Activated CD4-positive, alpha-beta memory T cell treated with anti-CD3 and anti-CD28 coated beads, Interleukin-2, amount 10 ng/mL, durations not matched to agents 7 days and 5 days (primary cell): ENCODE data around the gene ZNF800. TPM values are rescaled to one million over a fixed set of nuclear protein-coding genes. Genes with fewer than 3 reads are reported as not detected.

Experiments
- CTCF ChIA-PET: fragments of 350-600 bp; sonication (Branson Sonifier 250); formaldehyde crosslinking; loops from one replicate; lab custom pipeline; 2021; ENCODE audit warnings: antibody characterized with exemption, inconsistent platforms; lab: Charles Lee
- POLR2A ChIA-PET: fragments of 350-600 bp; sonication (Branson Sonifier 250); formaldehyde crosslinking; loops from one replicate; lab custom pipeline; 2021; ENCODE audit warnings: antibody characterized with exemption; lab: Charles Lee
- DNase-seq: peaks from one replicate; pipeline ENCODE4 v3.0.0-alpha.2; 2020
- H3K27ac Mint-ChIP-seq: one replicate; pipeline ENCODE4 v1.8.0; 2021; ENCODE audit warnings: mild to moderate bottlenecking, mixed read lengths
- H3K27me3 Mint-ChIP-seq: one replicate; pipeline ENCODE4 v1.8.0; 2021; ENCODE audit warnings: mixed read lengths
- H3K36me3 Mint-ChIP-seq: one replicate; pipeline ENCODE4 v1.8.0; 2021; ENCODE audit warnings: low read depth, mixed read lengths
- H3K4me1 Mint-ChIP-seq: one replicate; pipeline ENCODE4 v1.8.0; 2021; ENCODE audit warnings: mixed read lengths
- H3K4me3 Mint-ChIP-seq: one replicate; pipeline ENCODE4 v1.8.0; 2021; ENCODE audit warnings: mild to moderate bottlenecking, mixed read lengths
- H3K9me3 Mint-ChIP-seq: one replicate; pipeline ENCODE4 v1.8.0; 2021; ENCODE audit warnings: mixed read lengths
- total RNA-seq, 2 experiments: library from RNA; stranded (reverse); gene quantifications; one replicate each; pipeline ENCODE4 v1.2.3, GENCODE V29; 2021

ZNF800 gene
- total RNA-seq, 2 experiments from 2014 or later, result 37.2 to 38.0 TPM

DNA sequence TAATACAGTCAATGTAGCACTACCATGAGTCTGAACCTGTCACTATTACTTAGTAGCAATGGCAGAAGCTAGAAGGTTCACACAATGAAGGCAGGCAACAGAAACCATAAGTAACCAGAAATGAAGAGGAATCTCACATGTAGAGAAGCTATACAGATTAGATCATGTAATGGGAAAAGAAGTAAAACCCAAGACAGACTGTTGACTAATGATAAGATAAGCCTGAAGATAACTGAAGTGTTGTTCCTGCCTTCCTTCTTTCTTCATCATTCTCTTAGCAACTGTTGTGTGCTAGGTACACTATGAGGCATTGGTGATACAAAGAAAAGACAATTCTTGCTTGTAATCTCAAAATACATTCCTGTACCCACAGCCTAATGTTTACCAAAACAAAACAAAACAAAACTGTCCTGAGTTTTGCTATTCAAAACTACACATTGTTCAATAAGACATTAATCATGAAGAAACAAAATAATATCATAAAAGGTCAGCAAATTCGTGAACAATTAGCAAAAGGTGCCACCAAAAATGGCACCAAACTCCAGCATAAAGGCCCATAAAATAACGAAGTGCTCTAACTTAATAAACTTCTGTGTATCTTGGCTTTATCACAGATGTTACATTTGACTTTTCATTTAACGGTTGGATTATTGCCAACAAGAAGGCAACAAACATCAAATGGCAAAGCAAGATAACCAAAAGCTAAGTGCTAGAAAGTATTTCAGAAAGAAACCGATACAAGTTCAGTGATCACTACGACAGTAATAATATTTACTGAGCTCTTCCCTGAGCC, 27.1 kb downstream of the ZNF800 start:
- POLR2A ChIA-PET, result interaction anchor here (3.3 kb wide), 1 partner anchor 27 kb away, joined by 11 read pairs; the partner anchor contains the start of gene ZNF800

DNA sequence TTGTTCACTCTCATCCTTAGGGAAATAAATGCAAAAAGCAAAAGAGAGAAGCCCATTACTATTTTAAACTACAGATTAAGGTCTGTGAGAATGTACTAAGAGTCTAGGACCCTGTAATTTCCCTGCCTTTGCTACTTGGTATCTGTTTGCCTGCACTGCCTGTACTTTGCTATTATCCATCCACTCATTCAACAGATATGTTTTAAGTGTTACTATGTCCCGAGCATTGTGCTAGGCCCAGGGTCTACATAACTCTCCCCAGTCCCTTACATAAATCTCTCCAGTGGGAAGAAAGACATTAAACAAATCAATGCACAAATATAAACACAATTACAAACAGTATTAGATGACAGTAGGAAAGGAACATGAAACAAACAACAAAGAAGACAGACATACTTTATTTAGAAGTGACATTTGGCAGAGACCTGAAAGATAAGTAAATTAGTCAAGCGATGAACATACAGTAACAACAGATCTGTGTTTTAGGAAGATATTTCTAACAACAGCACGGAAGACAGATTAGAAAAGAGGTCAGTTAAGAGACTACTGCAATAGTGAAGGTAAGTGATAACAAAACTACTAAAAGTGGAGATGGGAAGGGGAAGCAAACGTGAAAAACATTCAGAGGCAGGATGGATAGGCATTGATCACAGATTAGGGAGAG, 30.0 kb downstream of the ZNF800 start:
- H3K27ac Mint-ChIP-seq, result no peak overlapping the region
- ChIA-PET CTCF (interaction anchor here (1.4 kb wide), 1 partner anchor 15 kb away, joined by 6 read pairs; no protein-coding TSS in a partner anchor), POLR2A (no interaction called here)
- no peak for DNase-seq
- H3K27me3 Mint-ChIP-seq, result no peaks in the 10 kb centered on the region
- no peak overlapping the region for H3K4me3 Mint-ChIP-seq
- no peaks in the 10 kb centered on the region for H3K9me3 Mint-ChIP-seq
- peaks cover 9% of the 10 kb centered on the region for H3K4me1 Mint-ChIP-seq
- peaks cover 23% of the 10 kb centered on the region for H3K36me3 Mint-ChIP-seq

More for the DNA sequence above, 27.1 kb downstream of the ZNF800 start:
- DNase-seq, result no peak
- no peaks in the 10 kb centered on the region for H3K27me3 Mint-ChIP-seq
- peaks cover 9% of the 10 kb centered on the region for H3K4me1 Mint-ChIP-seq
- CTCF ChIA-PET, result interaction anchor here (0.9 to 1.3 kb wide), 2 partner anchors 17 to 82 kb away, joined by 3 to 4 read pairs; no protein-coding TSS in a partner anchor
- H3K4me3 Mint-ChIP-seq, result no peak overlapping the region
- peaks cover 30% of the 10 kb centered on the region for H3K36me3 Mint-ChIP-seq
- no peak overlapping the region for H3K27ac Mint-ChIP-seq
- H3K9me3 Mint-ChIP-seq, result no peaks in the 10 kb centered on the region

DNA sequence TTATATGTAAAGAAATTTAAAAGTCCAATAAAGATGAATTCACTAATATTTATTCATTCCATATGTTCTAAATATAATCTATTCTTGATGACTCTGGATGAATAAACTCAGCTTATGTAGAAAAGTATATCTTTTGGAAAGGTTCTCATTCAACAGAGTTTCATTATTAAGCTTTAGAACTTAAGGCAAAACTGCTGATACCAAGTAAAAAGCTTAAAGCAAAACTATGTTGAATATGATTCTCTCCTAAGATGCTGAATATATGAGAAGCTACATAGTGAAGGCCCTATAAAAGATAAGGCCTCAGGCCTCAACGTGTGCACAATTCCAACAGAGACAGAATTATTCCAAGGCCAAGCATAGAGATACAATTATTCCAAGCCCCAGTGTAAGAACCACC, 30.8 kb downstream of the ZNF800 start:
- H3K4me1 Mint-ChIP-seq, result peaks cover 7% of the 10 kb centered on the region
- POLR2A ChIA-PET, result no interaction called here
- no peak overlapping the region for H3K27ac Mint-ChIP-seq
- H3K9me3 Mint-ChIP-seq, result no peaks in the 10 kb centered on the region
- peaks cover 21% of the 10 kb centered on the region for H3K36me3 Mint-ChIP-seq
- no peaks in the 10 kb centered on the region for H3K27me3 Mint-ChIP-seq
- no peak overlapping the region for H3K4me3 Mint-ChIP-seq
- CTCF ChIA-PET, result interaction anchor here (1.4 kb wide), 1 partner anchor 14 kb away, joined by 6 read pairs; no protein-coding TSS in a partner anchor
- no peak for DNase-seq

GRCh38 chr7:127359011-127359410, 33.5 kb downstream of the ZNF800 start:
- Mint-ChIP-seq H3K4me1 (peaks cover 6% of the 10 kb centered on the region), H3K36me3 (peaks cover 37% of the 10 kb centered on the region), H3K27me3 (no peaks in the 10 kb centered on the region), H3K27ac (no peak overlapping the region), H3K4me3 (no peak overlapping the region), H3K9me3 (no peaks in the 10 kb centered on the region)
- ChIA-PET CTCF (interaction anchor here (0.5 kb wide), 1 partner anchor 23 kb away, joined by 3 read pairs; no protein-coding TSS in a partner anchor), POLR2A (interaction anchor here (1.3 kb wide), 1 partner anchor 9 kb away, joined by 3 read pairs; no protein-coding TSS in a partner anchor)
- no peak for DNase-seq

- H3K4me1 Mint-ChIP-seq, result peaks cover 8% of the 10 kb centered on the region
- no peak for DNase-seq
- no peak overlapping the region for H3K27ac Mint-ChIP-seq
- H3K36me3 Mint-ChIP-seq, result peaks cover 44% of the 10 kb centered on the region
- H3K9me3 Mint-ChIP-seq, result no peaks in the 10 kb centered on the region
- no peak overlapping the region for H3K4me3 Mint-ChIP-seq
- ChIA-PET POLR2A (interaction anchor here (1.0 to 1.5 kb wide), 2 partner anchors 14 to 38 kb away, joined by 3 to 4 read pairs; no protein-coding TSS in a partner anchor), CTCF (no interaction called here)
- H3K27me3 Mint-ChIP-seq, result no peaks in the 10 kb centered on the region
These were observed 38.6 kb downstream of the ZNF800 start for GRCh38 chr7:127353897-127354296.

- ChIA-PET CTCF (interaction anchor here (1.9 kb wide), 1 partner anchor 97 kb away, joined by 8 read pairs; no protein-coding TSS in a partner anchor), POLR2A (interaction anchor here (1.1 kb wide), 1 partner anchor 54 kb away, joined by 3 read pairs; no protein-coding TSS in a partner anchor)
- Mint-ChIP-seq H3K4me1 (peaks cover 15% of the 10 kb centered on the region), H3K36me3 (peaks cover 27% of the 10 kb centered on the region), H3K27me3 (peaks cover 13% of the 10 kb centered on the region), H3K4me3 (no peak overlapping the region), H3K27ac (no peak overlapping the region), H3K9me3 (no peaks in the 10 kb centered on the region)
- no peak for DNase-seq
These were observed 41.9 kb downstream of the ZNF800 start for GRCh38 chr7:127350586-127350985.

- Mint-ChIP-seq H3K9me3 (no peaks in the 10 kb centered on the region), H3K36me3 (peaks cover 21% of the 10 kb centered on the region), H3K4me3 (no peak overlapping the region), H3K27me3 (peaks cover 17% of the 10 kb centered on the region), H3K4me1 (peaks cover 11% of the 10 kb centered on the region), H3K27ac (no peak overlapping the region)
- CTCF ChIA-PET, result interaction anchor here (0.8 to 3.5 kb wide), 3 partner anchors 43 to 98 kb away, joined by 3 to 35 read pairs (median 3); partner anchors contain the start of gene ZNF800
- POLR2A ChIA-PET, result interaction anchor here (1.2 to 3.5 kb wide), 2 partner anchors 11 to 42 kb away, joined by 3 to 26 read pairs; partner anchors contain the start of gene ZNF800
- DNase-seq, result no peak
These were observed 42.6 kb downstream of the ZNF800 start for GRCh38 chr7:127349881-127350280.

DNA sequence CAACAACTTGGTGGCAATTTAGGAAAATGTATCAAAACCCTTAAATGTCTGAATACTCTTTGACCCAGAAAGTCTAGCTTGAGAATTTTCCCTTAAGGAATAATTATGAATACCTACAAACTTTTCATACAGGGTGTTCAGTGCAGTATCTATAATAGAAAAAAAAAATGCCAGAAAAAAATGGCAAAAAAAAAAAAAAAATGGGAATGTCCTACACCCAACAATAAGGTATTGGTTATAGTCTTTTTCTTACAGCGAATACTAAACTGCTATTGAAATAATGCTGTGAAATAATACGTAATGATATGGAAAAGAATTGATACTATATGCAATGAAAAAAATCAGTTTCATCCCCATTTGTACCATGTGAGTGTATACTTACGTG, 44.3 kb downstream of the ZNF800 start:
- no peak for DNase-seq
- ChIA-PET POLR2A (interaction anchor here (1.0 to 3.5 kb wide), 4 partner anchors 41 to 66 kb away, joined by 3 to 26 read pairs (median 4); partner anchors contain the start of gene ZNF800), CTCF (interaction anchor here (0.6 to 3.5 kb wide), 28 partner anchors 9 to 307 kb away, joined by 3 to 35 read pairs (median 4); partner anchors contain the start of gene ZNF800)
- Mint-ChIP-seq H3K9me3 (no peaks in the 10 kb centered on the region), H3K27ac (no peak overlapping the region), H3K4me3 (peak overlapping the region; percentile 33), H3K27me3 (peaks cover 17% of the 10 kb centered on the region), H3K36me3 (peaks cover 11% of the 10 kb centered on the region), H3K4me1 (peaks cover 6% of the 10 kb centered on the region)

DNA sequence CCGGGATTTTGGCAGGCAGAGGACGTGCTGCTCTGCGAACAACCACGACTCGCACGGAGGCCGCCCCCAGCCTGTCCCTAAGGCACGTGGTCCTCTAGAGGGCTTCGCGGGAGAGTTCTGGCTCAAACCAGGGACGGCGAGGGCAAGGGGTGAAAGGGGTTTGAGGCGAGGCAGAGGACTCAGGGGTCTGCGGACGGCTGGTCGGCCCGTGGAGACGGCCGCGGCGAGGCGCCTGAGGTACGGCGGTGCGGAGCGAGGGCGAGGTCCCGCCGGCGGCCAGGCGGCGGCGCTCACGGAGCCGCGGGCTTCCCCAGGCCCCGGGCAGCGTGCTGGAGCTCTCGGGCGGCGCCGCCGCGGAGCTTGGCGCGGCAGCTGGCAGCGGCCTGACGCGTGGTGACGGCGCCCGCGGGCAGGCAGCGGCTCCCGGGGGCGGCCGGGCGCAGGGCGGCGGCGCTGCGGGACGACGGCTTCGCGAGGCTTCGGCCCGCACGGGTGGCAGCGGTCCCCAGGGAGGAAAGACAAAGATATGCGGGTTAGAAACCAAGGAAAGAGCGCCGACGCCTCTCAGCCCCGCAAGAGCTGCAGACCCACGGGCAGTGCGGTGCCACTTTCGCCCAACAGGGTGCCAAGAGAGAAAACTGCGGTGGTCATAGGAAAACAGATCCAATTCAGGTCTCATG, 44.8 kb downstream of the ZNF800 start:
- ChIA-PET CTCF (interaction anchor here (0.6 to 3.5 kb wide), 29 partner anchors 9 to 307 kb away, joined by 3 to 35 read pairs (median 4); partner anchors contain the start of gene ZNF800), POLR2A (interaction anchor here (1.0 to 3.5 kb wide), 4 partner anchors 42 to 67 kb away, joined by 3 to 26 read pairs (median 4); partner anchors contain the start of gene ZNF800)
- Mint-ChIP-seq H3K27ac (no peak overlapping the region), H3K4me1 (peaks cover 6% of the 10 kb centered on the region), H3K36me3 (peaks cover 11% of the 10 kb centered on the region), H3K4me3 (peak overlapping the region; percentile 33), H3K9me3 (no peaks in the 10 kb centered on the region), H3K27me3 (peaks cover 17% of the 10 kb centered on the region)
- DNase-seq, result peak; percentile 73

- no peak overlapping the region for H3K27ac Mint-ChIP-seq
- H3K4me3 Mint-ChIP-seq, result peak overlapping the region; percentile 28
- peaks cover 7% of the 10 kb centered on the region for H3K36me3 Mint-ChIP-seq
- ChIA-PET POLR2A (interaction anchor here (3.5 kb wide), 1 partner anchor 45 kb away, joined by 26 read pairs; the partner anchor contains the start of gene ZNF800), CTCF (interaction anchor here (0.7 to 3.5 kb wide), 6 partner anchors 8 to 152 kb away, joined by 3 to 35 read pairs (median 6); partner anchors contain the start of gene ZNF800)
- peaks cover 17% of the 10 kb centered on the region for H3K27me3 Mint-ChIP-seq
- peaks cover 4% of the 10 kb centered on the region for H3K9me3 Mint-ChIP-seq
- peaks cover 6% of the 10 kb centered on the region for H3K4me1 Mint-ChIP-seq
- DNase-seq, result no peak
These were observed 45.8 kb downstream of the ZNF800 start for GRCh38 chr7:127346575-127347256.

DNA sequence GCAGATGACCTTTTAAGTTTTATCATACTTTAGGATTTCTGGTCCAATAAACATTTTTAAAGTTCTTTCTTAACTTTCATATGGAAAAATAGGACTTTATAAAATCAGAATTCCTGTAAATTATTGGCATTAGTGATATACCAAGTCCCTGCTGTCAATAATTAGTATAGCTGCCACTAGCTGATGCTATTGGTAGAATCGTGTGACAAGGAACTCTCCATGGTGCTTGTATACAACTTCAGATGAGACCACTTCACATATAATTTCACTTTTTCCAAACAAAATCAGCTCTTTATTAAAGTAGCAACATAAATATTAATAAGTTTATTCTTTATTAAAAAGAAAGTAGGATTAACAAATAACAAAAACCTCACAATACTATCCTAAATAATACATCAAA, 49.9 kb downstream of the ZNF800 start:
- peaks cover 4% of the 10 kb centered on the region for H3K9me3 Mint-ChIP-seq
- ChIA-PET CTCF (no interaction called here), POLR2A (interaction anchor here (1.3 kb wide), 1 partner anchor 50 kb away, joined by 3 read pairs; the partner anchor contains the start of gene ZNF800)
- no peak overlapping the region for H3K4me3 Mint-ChIP-seq
- peaks cover 20% of the 10 kb centered on the region for H3K27me3 Mint-ChIP-seq
- H3K36me3 Mint-ChIP-seq, result no peaks in the 10 kb centered on the region
- peaks cover 4% of the 10 kb centered on the region for H3K4me1 Mint-ChIP-seq
- no peak for DNase-seq
- H3K27ac Mint-ChIP-seq, result no peak overlapping the region
